Glutamatergic neuron (in vitro differentiated cells): ENCODE measurements around the gene LMX1B. TPM values are rescaled to one million over a fixed set of nuclear protein-coding genes. Genes with fewer than 3 reads are reported as not detected.
A peak's percentile ranks its signal among the peaks of the same experiment; 100 is the strongest.

Source experiments
- DNase-seq: peaks from one replicate; pipeline ENCODE4 v3.0.0; 2022
- H3K27ac Mint-ChIP-seq: one replicate; pipeline ENCODE4 v1.8.0; 2020; ENCODE audit warnings: mild to moderate bottlenecking, mixed read lengths, inconsistent platforms; ENCODE audit not compliant: unreplicated experiment
- H3K27me3 Mint-ChIP-seq: one replicate; pipeline ENCODE4 v1.8.0; 2020; ENCODE audit warnings: mild to moderate bottlenecking, moderate library complexity, mixed read lengths, inconsistent platforms; ENCODE audit not compliant: unreplicated experiment
- H3K36me3 Mint-ChIP-seq: one replicate; pipeline ENCODE4 v1.8.0; 2020; ENCODE audit warnings: mild to moderate bottlenecking, mixed read lengths, inconsistent platforms; ENCODE audit not compliant: unreplicated experiment
- H3K4me1 Mint-ChIP-seq: one replicate; pipeline ENCODE4 v1.8.0; 2020; ENCODE audit warnings: mild to moderate bottlenecking, low read depth, mixed read lengths, inconsistent platforms; ENCODE audit not compliant: unreplicated experiment
- H3K4me3 Mint-ChIP-seq: one replicate; pipeline ENCODE4 v1.8.0; 2020; ENCODE audit warnings: mild to moderate bottlenecking, mixed read lengths, inconsistent platforms; ENCODE audit not compliant: unreplicated experiment
- H3K9me3 Mint-ChIP-seq: one replicate; pipeline ENCODE4 v1.8.0; 2020; ENCODE audit warnings: mild to moderate bottlenecking, moderate library complexity, mixed read lengths, inconsistent platforms; ENCODE audit not compliant: unreplicated experiment
- total RNA-seq: library from RNA; stranded (reverse); fragmentation: NEBNext Ultra II Directional; extraction: Animal tissue kit (Norgen Biotek cat#: 25700); gene quantifications from one replicate; pipeline ENCODE4 v1.2.1, GENCODE V29; 2021; ENCODE audit not compliant: unreplicated experiment
- TF ChIP-seq, protein P1 (sequence below): fragments of 200-600 bp; sonication (generic); IDR thresholded peaks from one replicate; pipeline ENCODE4 v1.5.0; 2021; ENCODE audit not compliant: partially characterized antibody, unreplicated experiment

Gene LMX1B
- total RNA-seq, 1 donor from 2014 or later = 0.27 TPM

DNA sequence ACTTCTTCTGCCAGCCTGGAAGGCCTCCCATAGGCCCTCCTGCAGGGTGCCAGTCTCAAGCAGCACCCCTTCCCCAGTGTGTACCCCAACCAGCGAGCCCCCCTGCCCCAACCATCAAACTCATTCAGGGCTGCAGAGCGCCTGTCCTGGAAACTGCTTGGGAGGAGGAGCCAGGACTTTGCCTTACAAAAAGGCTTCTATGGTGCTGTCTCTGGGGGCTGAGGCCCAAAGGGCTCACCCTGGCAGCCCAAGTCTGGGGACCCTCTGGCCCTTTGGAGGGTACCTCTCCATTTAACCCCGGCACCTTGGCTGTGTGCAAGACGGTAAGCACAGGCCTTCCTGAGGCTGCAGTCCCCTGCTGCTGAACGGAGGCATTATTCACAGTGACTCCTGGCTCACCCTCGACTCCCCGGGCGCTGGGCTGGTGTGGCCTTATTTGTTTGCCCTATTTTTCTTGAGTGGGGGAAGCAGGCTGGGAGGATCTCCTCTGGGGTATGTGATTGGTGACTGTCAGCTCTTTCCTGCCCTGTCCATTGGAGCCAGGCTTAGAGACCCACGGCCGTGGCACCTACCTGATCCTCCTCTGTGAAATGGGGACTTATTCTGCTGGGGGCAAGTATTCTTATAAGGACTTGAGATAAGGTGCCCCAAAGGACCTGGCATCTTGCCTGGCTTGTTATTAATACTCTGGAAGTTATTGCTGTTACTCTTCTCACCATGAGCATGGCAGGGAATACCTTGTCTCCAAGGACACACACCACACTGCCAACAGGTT lies 5.8 kb downstream of the LMX1B start:
- peak; percentile 27 for DNase-seq
- H3K9me3 Mint-ChIP-seq = peaks cover 5% of the 10 kb centered on the region
- peaks cover 13% of the 10 kb centered on the region for H3K4me1 Mint-ChIP-seq
- no peak overlapping the region for H3K27ac Mint-ChIP-seq
- TF ChIP-seq, protein P1, sequence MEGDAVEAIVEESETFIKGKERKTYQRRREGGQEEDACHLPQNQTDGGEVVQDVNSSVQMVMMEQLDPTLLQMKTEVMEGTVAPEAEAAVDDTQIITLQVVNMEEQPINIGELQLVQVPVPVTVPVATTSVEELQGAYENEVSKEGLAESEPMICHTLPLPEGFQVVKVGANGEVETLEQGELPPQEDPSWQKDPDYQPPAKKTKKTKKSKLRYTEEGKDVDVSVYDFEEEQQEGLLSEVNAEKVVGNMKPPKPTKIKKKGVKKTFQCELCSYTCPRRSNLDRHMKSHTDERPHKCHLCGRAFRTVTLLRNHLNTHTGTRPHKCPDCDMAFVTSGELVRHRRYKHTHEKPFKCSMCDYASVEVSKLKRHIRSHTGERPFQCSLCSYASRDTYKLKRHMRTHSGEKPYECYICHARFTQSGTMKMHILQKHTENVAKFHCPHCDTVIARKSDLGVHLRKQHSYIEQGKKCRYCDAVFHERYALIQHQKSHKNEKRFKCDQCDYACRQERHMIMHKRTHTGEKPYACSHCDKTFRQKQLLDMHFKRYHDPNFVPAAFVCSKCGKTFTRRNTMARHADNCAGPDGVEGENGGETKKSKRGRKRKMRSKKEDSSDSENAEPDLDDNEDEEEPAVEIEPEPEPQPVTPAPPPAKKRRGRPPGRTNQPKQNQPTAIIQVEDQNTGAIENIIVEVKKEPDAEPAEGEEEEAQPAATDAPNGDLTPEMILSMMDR = no peak
- peaks cover 56% of the 10 kb centered on the region for H3K27me3 Mint-ChIP-seq
- no peak overlapping the region for H3K4me3 Mint-ChIP-seq
- no peaks in the 10 kb centered on the region for H3K36me3 Mint-ChIP-seq

GRCh38 chr9:126620478-126620877 lies 6.8 kb downstream of the LMX1B start:
- H3K27me3 Mint-ChIP-seq = peaks cover 60% of the 10 kb centered on the region
- peaks cover 13% of the 10 kb centered on the region for H3K4me1 Mint-ChIP-seq
- peaks cover 2% of the 10 kb centered on the region for H3K9me3 Mint-ChIP-seq
- H3K27ac Mint-ChIP-seq = no peak overlapping the region
- H3K36me3 Mint-ChIP-seq = no peaks in the 10 kb centered on the region
- no peak overlapping the region for H3K4me3 Mint-ChIP-seq
- TF ChIP-seq, protein P1 = no peak
- DNase-seq = peak; percentile 6

DNA sequence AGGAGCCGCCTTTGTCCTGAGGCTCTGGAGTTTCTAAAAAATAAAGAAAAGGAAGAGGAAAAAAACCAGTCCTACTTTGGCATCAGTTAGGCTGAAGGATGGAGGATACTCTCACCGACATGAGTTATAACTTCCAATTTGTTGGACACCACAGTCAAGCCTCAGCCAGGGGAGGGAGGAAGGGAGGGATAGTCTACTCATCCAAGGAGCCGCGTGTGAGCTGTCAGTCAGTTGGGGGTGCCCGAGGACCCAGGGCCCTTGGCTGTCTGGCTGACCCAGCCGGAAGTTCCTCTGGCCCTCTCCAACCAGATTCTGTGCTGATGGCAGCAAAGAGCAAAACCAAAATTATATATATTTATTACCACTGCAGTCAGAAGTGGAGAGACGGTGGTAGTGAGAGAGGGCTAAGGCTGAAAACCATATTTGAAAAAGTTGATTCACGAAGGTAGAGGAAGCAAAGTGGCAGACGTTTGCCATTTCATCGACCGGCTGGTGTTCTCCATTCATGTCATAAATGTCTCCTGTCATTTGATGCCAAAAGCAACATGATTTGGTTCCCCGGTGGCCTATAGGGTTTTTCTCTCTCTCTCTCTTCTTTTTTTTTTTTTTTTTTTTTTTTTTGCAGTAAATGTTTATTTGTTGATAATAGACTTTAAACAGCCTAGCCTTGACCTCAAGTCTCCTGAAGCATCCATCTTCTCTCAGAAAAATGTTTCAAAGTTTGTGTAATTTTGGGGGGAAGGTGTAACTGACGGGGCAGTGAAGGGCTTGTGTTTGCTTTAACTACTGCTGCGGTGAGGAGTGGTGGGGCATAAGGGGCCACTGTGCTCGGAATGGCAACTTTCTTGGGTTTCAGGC lies 7.6 kb downstream of the LMX1B start:
- DNase-seq = no peak
- no peak overlapping the region for H3K4me3 Mint-ChIP-seq
- H3K27me3 Mint-ChIP-seq = peaks cover 59% of the 10 kb centered on the region
- TF ChIP-seq, protein P1 = peak; percentile 8
- no peak overlapping the region for H3K27ac Mint-ChIP-seq
- H3K9me3 Mint-ChIP-seq = peaks cover 2% of the 10 kb centered on the region
- H3K4me1 Mint-ChIP-seq = peaks cover 16% of the 10 kb centered on the region
- no peaks in the 10 kb centered on the region for H3K36me3 Mint-ChIP-seq

- Mint-ChIP-seq H3K27ac (no peak overlapping the region), H3K36me3 (no peaks in the 10 kb centered on the region), H3K4me3 (peak overlapping the region; percentile 34), H3K9me3 (no peaks in the 10 kb centered on the region), H3K27me3 (peaks cover 56% of the 10 kb centered on the region), H3K4me1 (peaks cover 16% of the 10 kb centered on the region)
- TF ChIP-seq, protein P1 = no peak
- no peak for DNase-seq
Observed at GRCh38 chr9:126621919-126622735, 8.4 kb downstream of the LMX1B start.
